Endothelial cell of umbilical vein (primary cell): ENCODE measurements around the gene CGB3. TPM values are rescaled to one million over a fixed set of nuclear protein-coding genes. Genes with fewer than 3 reads are reported as not detected.

Experiments
- BruUV-seq: library from RNA; stranded (reverse); fragments of 400-500 nt; replicated peaks from 2 replicates; lab custom pipeline; 2021; lab: Mats Ljungman, UMichigan
- CTCF ChIA-PET: fragments of 300-600, 350-600 bp; sonication (Branson Sonifier 250); formaldehyde crosslinking; loops from one replicate; lab custom pipeline; 2021; ENCODE audit warnings: antibody characterized with exemption, inconsistent platforms; lab: Charles Lee
- POLR2A ChIA-PET: fragments of 300-600, 350-600 bp; sonication (Branson Sonifier 250); formaldehyde crosslinking; loops from one replicate; lab custom pipeline; 2021; ENCODE audit warnings: antibody characterized with exemption, inconsistent platforms; lab: Charles Lee
- DNase-seq: peaks from one replicate; pipeline ENCODE4 v3.0.0-alpha.2; 2011; ENCODE audit warnings: low read depth, low spot score
- FAIRE-seq: peaks from 2 replicates; lab custom pipeline; 2011; peaks lifted over from hg19 to GRCh38; lab: Jason Lieb, UNC
- H2AFZ ChIP-seq: 2 replicates; pipeline ENCODE4 v1.6.0; 2012; ENCODE audit warnings: low read depth, low read length, control low read depth, inconsistent platforms
- H3K27ac ChIP-seq: 2 replicates; pipeline ENCODE4 v1.5.1; 2011; ENCODE audit warnings: low read depth, mild to moderate bottlenecking, control low read depth, low read length, moderate library complexity; ENCODE audit not compliant: insufficient read depth
- H3K27me3 ChIP-seq, 2 experiments: 2 replicates each; pipeline versions ENCODE4 v1.6.0 to v1.6.1; 2011; ENCODE audit warnings: low read length in 2 of 2, mixed read lengths in 1 of 2; ENCODE audit not compliant: control insufficient read depth in 2 of 2, insufficient read depth in 2 of 2
- H3K36me3 ChIP-seq, 2 experiments: 2 replicates in 1 of 2; 3 replicates in 1 of 2; pipeline ENCODE4 v1.5.1; 2011; ENCODE audit warnings: low read length in 2 of 2, mild to moderate bottlenecking in 1 of 2, moderate library complexity in 1 of 2; ENCODE audit not compliant: control insufficient read depth in 2 of 2, insufficient read depth in 2 of 2; ENCODE audit errors: extremely low read depth in 1 of 2
- H3K4me1 ChIP-seq: 3 replicates; pipeline ENCODE4 v1.5.1; 2011; ENCODE audit warnings: mild to moderate bottlenecking, low read length; ENCODE audit not compliant: control insufficient read depth, insufficient read depth; ENCODE audit errors: extremely low read depth
- H3K4me2 ChIP-seq: 2 replicates; pipeline ENCODE4 v1.6.1; 2011; ENCODE audit warnings: low read length, control low read depth, mixed read lengths; ENCODE audit not compliant: insufficient read depth
- H3K4me3 ChIP-seq, 3 experiments: fragments of 200-600 bp in 1 of 3; sonication (generic), shearing (Covaris generic) in 1 of 3; replicated peaks in 1 of 3; 2 replicates each; pipeline ENCODE4 v1.5.1; 2011 to 2016; ENCODE audit warnings: control low read depth in 3 of 3, low read length in 3 of 3, mild to moderate bottlenecking in 2 of 3, inconsistent platforms in 1 of 3, low read depth in 1 of 3, moderate library complexity in 1 of 3; ENCODE audit not compliant: insufficient read depth in 1 of 3
- H3K79me2 ChIP-seq: 2 replicates; pipeline ENCODE4 v1.6.0; 2012; ENCODE audit warnings: low read length, inconsistent platforms; ENCODE audit not compliant: control insufficient read depth, insufficient read depth
- H3K9ac ChIP-seq: replicated peaks from 2 replicates; pipeline ENCODE3; 2011; ENCODE audit warnings: low read length, control low read depth; ENCODE audit not compliant: insufficient read depth; ENCODE audit errors: extremely low read depth
- H3K9me1 ChIP-seq: replicated peaks from 3 replicates; pipeline ENCODE4 v1.6.0; 2011; ENCODE audit warnings: mild to moderate bottlenecking, low read length; ENCODE audit not compliant: control insufficient read depth, insufficient read depth; ENCODE audit errors: extremely low read depth
- H3K9me3 ChIP-seq: replicated peaks from 2 replicates; pipeline ENCODE4 v1.5.1; 2012; ENCODE audit warnings: low read length, inconsistent platforms; ENCODE audit not compliant: control insufficient read depth, insufficient read depth
- H4K20me1 ChIP-seq: replicated peaks from 2 replicates; pipeline ENCODE3; 2011; ENCODE audit warnings: mild to moderate bottlenecking, low read length; ENCODE audit not compliant: control insufficient read depth, insufficient read depth; ENCODE audit errors: extremely low read depth
- EZH2 ChIP-seq: IDR thresholded peaks from 2 replicates; pipeline ENCODE4 v1.6.1; 2012; ENCODE audit warnings: borderline replicate concordance, low read depth, mild to moderate bottlenecking, moderate library complexity, low read length, inconsistent platforms; ENCODE audit not compliant: severe bottlenecking
- FOS ChIP-seq: IDR thresholded peaks from 2 replicates; pipeline ENCODE4 v1.6.1; 2011; ENCODE audit warnings: mild to moderate bottlenecking, low read length, moderate library complexity, borderline replicate concordance; ENCODE audit not compliant: insufficient read depth
- GATA2 ChIP-seq: IDR thresholded peaks from 2 replicates; pipeline ENCODE4 v1.7.0; 2011; ENCODE audit warnings: low read depth, mild to moderate bottlenecking, moderate library complexity, mixed read lengths, low read length; ENCODE audit not compliant: insufficient read length, insufficient read depth
- JUN ChIP-seq: IDR thresholded peaks from 2 replicates; pipeline ENCODE4 v1.6.1; 2011; ENCODE audit warnings: borderline replicate concordance, low read depth; ENCODE audit not compliant: insufficient read length, insufficient read depth
- MAX ChIP-seq: IDR thresholded peaks from 2 replicates; pipeline ENCODE4 v1.6.1; 2011; ENCODE audit not compliant: insufficient read depth, insufficient read length
- MYC ChIP-seq: IDR thresholded peaks from one replicate; pipeline ENCODE4 v1.6.1; 2011; ENCODE audit warnings: mild to moderate bottlenecking, low read depth, low read length
- POLR2A ChIP-seq: IDR thresholded peaks from 2 replicates; pipeline ENCODE4 v1.6.1; 2012; ENCODE audit warnings: low read depth, mild to moderate bottlenecking, control low read depth, low read length
- POLR2AphosphoS5 ChIP-seq: IDR thresholded peaks from 2 replicates; pipeline ENCODE4 v1.6.1; 2012; ENCODE audit warnings: low read depth, mild to moderate bottlenecking, control low read depth, low read length, moderate library complexity; ENCODE audit not compliant: insufficient read depth
- dilution Hi-C: fragments of 300-500 bp; cut with MboI; formaldehyde crosslinking; loops from one replicate; pipeline ENCODE4 v1.15.0; 2019; ENCODE audit warnings: low sequenced_read_pairs; ENCODE audit not compliant: extremely low pct_ligation_motif_present
- intact Hi-C: fragments of 100-400 bp; cut with micrococcal nuclease; formaldehyde crosslinking; loops from one replicate; pipeline ENCODE4 v1.10.0; 2022
- polyA plus RNA-seq, 4 experiments: library from polyadenylated mRNA; depleted of rRNA in 3 of 4; stranded (reverse) in 3 of 4; unstranded in 1 of 4; fragments of >200 nt; gene quantifications; 2 replicates each; pipeline versions ENCODE4 v1.2.1 to v1.2.3, GENCODE V29; 2011 to 2012; ENCODE audit warnings: missing spikeins in 1 of 4
- total RNA-seq: library from RNA; stranded (reverse); gene quantifications from 2 replicates; pipeline ENCODE4 v1.2.3, GENCODE V29; 2021
- TF ChIP-seq, protein P1 (sequence below), 2 donors: IDR thresholded peaks; 1 replicate in 1 of 2; 2 replicates in 1 of 2; pipeline ENCODE4 v1.5.1; 2011; ENCODE audit warnings: low read length in 2 of 2, mild to moderate bottlenecking in 2 of 2, moderate library complexity in 2 of 2, control low read depth in 1 of 2, inconsistent platforms in 1 of 2, low read depth in 1 of 2; ENCODE audit not compliant: insufficient read depth in 1 of 2; ENCODE audit errors: extremely low read depth in 1 of 2

CGB3 gene
- total and polyA plus RNA-seq, 2 donors (not counting 3 experiments of a cell fraction or from before 2014, with no cell fraction given), result not detected

DNA sequence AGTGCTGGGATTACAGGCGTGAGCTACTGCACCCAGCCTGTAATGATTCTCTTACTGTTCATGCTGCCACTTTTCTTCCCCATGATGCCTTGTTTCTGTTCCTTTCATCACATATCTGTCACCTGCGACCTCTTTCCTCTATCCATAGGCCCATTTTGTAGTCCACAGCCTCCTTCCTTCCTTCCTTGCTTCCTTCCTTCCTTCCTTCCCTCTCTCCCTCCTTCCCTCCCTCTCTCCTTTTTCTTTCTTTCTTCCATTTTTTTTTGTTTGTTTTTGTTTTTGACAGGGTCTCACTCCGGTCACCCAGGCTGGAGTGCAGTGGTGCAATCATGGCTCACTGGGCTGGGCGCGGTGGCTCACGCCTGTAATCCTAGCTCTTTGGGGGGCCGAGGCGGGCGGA is 35.3 kb downstream of the CGB3 start:
- Histone ChIP-seq H3K27ac (no peak overlapping the region), H3K36me3 (peaks cover 0 to 9% of the 10 kb centered on the region in 2 experiments), H3K9ac (no peak overlapping the region), H3K4me2 (no peak overlapping the region), H2AFZ (no peak overlapping the region), H3K27me3 (no peaks in the 10 kb centered on the region), H3K9me3 (no peaks in the 10 kb centered on the region), H3K79me2 (peaks cover 26% of the 10 kb centered on the region), H4K20me1 (no peaks in the 10 kb centered on the region), H3K4me1 (peaks cover 7% of the 10 kb centered on the region), H3K4me3 (no peak overlapping the region), H3K9me1 (no peaks in the 10 kb centered on the region)
- intact Hi-C loops, result no loop called here
- FAIRE-seq (no peak), DNase-seq (no peak)
- TF ChIP-seq, protein P1, sequence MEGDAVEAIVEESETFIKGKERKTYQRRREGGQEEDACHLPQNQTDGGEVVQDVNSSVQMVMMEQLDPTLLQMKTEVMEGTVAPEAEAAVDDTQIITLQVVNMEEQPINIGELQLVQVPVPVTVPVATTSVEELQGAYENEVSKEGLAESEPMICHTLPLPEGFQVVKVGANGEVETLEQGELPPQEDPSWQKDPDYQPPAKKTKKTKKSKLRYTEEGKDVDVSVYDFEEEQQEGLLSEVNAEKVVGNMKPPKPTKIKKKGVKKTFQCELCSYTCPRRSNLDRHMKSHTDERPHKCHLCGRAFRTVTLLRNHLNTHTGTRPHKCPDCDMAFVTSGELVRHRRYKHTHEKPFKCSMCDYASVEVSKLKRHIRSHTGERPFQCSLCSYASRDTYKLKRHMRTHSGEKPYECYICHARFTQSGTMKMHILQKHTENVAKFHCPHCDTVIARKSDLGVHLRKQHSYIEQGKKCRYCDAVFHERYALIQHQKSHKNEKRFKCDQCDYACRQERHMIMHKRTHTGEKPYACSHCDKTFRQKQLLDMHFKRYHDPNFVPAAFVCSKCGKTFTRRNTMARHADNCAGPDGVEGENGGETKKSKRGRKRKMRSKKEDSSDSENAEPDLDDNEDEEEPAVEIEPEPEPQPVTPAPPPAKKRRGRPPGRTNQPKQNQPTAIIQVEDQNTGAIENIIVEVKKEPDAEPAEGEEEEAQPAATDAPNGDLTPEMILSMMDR (IDR thresholded peaks at IDR 0.05; ENCODE audit: extremely low read depth in 1 of 2, insufficient read depth in 1 of 2, low read depth in 1 of 2, low read length in 2 of 2), result no peak
- TF ChIP-seq MYC (no peak), EZH2 (no peak), GATA2 (no peak), POLR2AphosphoS5 (no peak), POLR2A (no peak), JUN (no peak), FOS (no peak), MAX (no peak)
- dilution Hi-C loops, result no loop called here
- BruUV-seq, result no TSS peak
- CTCF ChIA-PET, result no interaction called here
- POLR2A ChIA-PET, result no interaction called here
